Measurements from ENCODE around the gene BTNL9.

BTNL9 gene

GRCh38 chr5:181059297-181060230, 19.5 kb downstream of the BTNL9 start:
- Histone ChIP-seq H3K4me3 (no peak overlapping the region), H3K27ac (no peak overlapping the region), H3K27me3 (no peaks in the 10 kb centered on the region), H3K4me2 (no peak overlapping the region), H4K20me1 (no peaks in the 10 kb centered on the region), H3K9me3 (no peaks in the 10 kb centered on the region), H3K4me1 (peaks cover 15% of the 10 kb centered on the region), H3K9ac (no peak overlapping the region), H3K36me3 (peaks cover 22% of the 10 kb centered on the region)
- TF ChIP-seq Cebpa-rat (IDR thresholded peaks at IDR 0.05) = no peak

- Histone ChIP-seq H3K4me1 (peaks cover 15% of the 10 kb centered on the region), H3K4me2 (no peak overlapping the region), H4K20me1 (no peaks in the 10 kb centered on the region), H3K4me3 (no peak overlapping the region), H3K27ac (no peak overlapping the region), H3K36me3 (peaks cover 22% of the 10 kb centered on the region), H3K9me3 (no peaks in the 10 kb centered on the region), H3K27me3 (no peaks in the 10 kb centered on the region), H3K9ac (no peak overlapping the region)
- no peak for TF ChIP-seq Cebpa-rat (IDR thresholded peaks at IDR 0.05)
Measured at GRCh38 chr5:181060231-181060590, 20.1 kb downstream of the BTNL9 start.

GRCh38 chr5:181060924-181061323, 20.9 kb downstream of the BTNL9 start:
- H3K36me3 ChIP-seq = peaks cover 22% of the 10 kb centered on the region
- no peak overlapping the region for H3K4me3 ChIP-seq
- H4K20me1 ChIP-seq = no peaks in the 10 kb centered on the region
- no peaks in the 10 kb centered on the region for H3K27me3 ChIP-seq
- H3K27ac ChIP-seq = no peak overlapping the region
- no peak overlapping the region for H3K4me2 ChIP-seq
- no peak for TF ChIP-seq Cebpa-rat (IDR thresholded peaks at IDR 0.05)
- peaks cover 2% of the 10 kb centered on the region; the same call in 1 of the 2 replicates for H3K9me3 ChIP-seq
- H3K9ac ChIP-seq = no peak overlapping the region
- peaks cover 15% of the 10 kb centered on the region for H3K4me1 ChIP-seq

GRCh38 chr5:181061645-181062044, 21.6 kb downstream of the BTNL9 start:
- peaks cover 19% of the 10 kb centered on the region for H3K36me3 ChIP-seq
- H4K20me1 ChIP-seq = no peaks in the 10 kb centered on the region
- no peak for TF ChIP-seq Cebpa-rat (IDR thresholded peaks at IDR 0.05)
- no peak overlapping the region for H3K9ac ChIP-seq
- peaks cover 9% of the 10 kb centered on the region for H3K9me3 ChIP-seq
- H3K27me3 ChIP-seq = no peaks in the 10 kb centered on the region
- H3K4me3 ChIP-seq = no peak overlapping the region
- H3K4me2 ChIP-seq = no peak overlapping the region
- no peak overlapping the region for H3K27ac ChIP-seq
- peaks cover 19% of the 10 kb centered on the region for H3K4me1 ChIP-seq

- H3K9me3 ChIP-seq = peaks cover 12% of the 10 kb centered on the region
- H3K4me1 ChIP-seq = peaks cover 19% of the 10 kb centered on the region
- TF ChIP-seq Cebpa-rat (IDR thresholded peaks at IDR 0.05) = no peak
- H4K20me1 ChIP-seq = no peaks in the 10 kb centered on the region
- H3K36me3 ChIP-seq = peaks cover 18% of the 10 kb centered on the region
- no peak overlapping the region for H3K4me3 ChIP-seq
- H3K27ac ChIP-seq = no peak overlapping the region
- H3K9ac ChIP-seq = no peak overlapping the region
- H3K4me2 ChIP-seq = no peak overlapping the region
- no peaks in the 10 kb centered on the region for H3K27me3 ChIP-seq
Measured at GRCh38 chr5:181062631-181063030, 22.6 kb downstream of the BTNL9 start.

GRCh38 chr5:181063514-181063913, 23.4 kb downstream of the BTNL9 start:
- no peaks in the 10 kb centered on the region for H3K27me3 ChIP-seq
- no peak overlapping the region for H3K4me3 ChIP-seq
- TF ChIP-seq Cebpa-rat (IDR thresholded peaks at IDR 0.05) = no peak
- H3K4me1 ChIP-seq = peaks cover 19% of the 10 kb centered on the region
- no peak overlapping the region for H3K4me2 ChIP-seq
- H3K36me3 ChIP-seq = peaks cover 18% of the 10 kb centered on the region
- peaks cover 12% of the 10 kb centered on the region for H3K9me3 ChIP-seq
- no peaks in the 10 kb centered on the region for H4K20me1 ChIP-seq
- no peak overlapping the region for H3K9ac ChIP-seq
- no peak overlapping the region for H3K27ac ChIP-seq

GRCh38 chr5:181064987-181065386, 24.9 kb downstream of the BTNL9 start:
- H4K20me1 ChIP-seq = no peaks in the 10 kb centered on the region
- peaks cover 19% of the 10 kb centered on the region for H3K4me1 ChIP-seq
- H3K27ac ChIP-seq = no peak overlapping the region
- H3K4me2 ChIP-seq = peak overlapping the region; percentile 49
- H3K4me3 ChIP-seq = no peak overlapping the region
- H3K27me3 ChIP-seq = no peaks in the 10 kb centered on the region
- no peak overlapping the region for H3K9ac ChIP-seq
- H3K36me3 ChIP-seq = peaks cover 7% of the 10 kb centered on the region; the same call in 1 of the 2 replicates
- peaks cover 12% of the 10 kb centered on the region for H3K9me3 ChIP-seq
- TF ChIP-seq Cebpa-rat (IDR thresholded peaks at IDR 0.05) = no peak

GRCh38 chr5:181069767-181070491, 29.9 kb downstream of the BTNL9 start:
- Histone ChIP-seq H3K4me1 (peaks cover 14% of the 10 kb centered on the region), H3K27me3 (no peaks in the 10 kb centered on the region), H3K9ac (no peak overlapping the region), H3K4me3 (no peak overlapping the region), H3K36me3 (no peaks in the 10 kb centered on the region), H3K4me2 (no peak overlapping the region), H4K20me1 (no peaks in the 10 kb centered on the region), H3K9me3 (peaks cover 12% of the 10 kb centered on the region), H3K27ac (no peak overlapping the region)
- no peak for TF ChIP-seq Cebpa-rat (IDR thresholded peaks at IDR 0.05)

- TF ChIP-seq Cebpa-rat (IDR thresholded peaks at IDR 0.05) = no peak
- Histone ChIP-seq H3K9ac (no peak overlapping the region), H3K4me2 (no peak overlapping the region), H3K27ac (no peak overlapping the region), H3K4me1 (peaks cover 8% of the 10 kb centered on the region), H3K4me3 (no peak overlapping the region), H4K20me1 (no peaks in the 10 kb centered on the region), H3K9me3 (peaks cover 12% of the 10 kb centered on the region), H3K36me3 (no peaks in the 10 kb centered on the region), H3K27me3 (no peaks in the 10 kb centered on the region)
Measured at GRCh38 chr5:181070523-181070922, 30.5 kb downstream of the BTNL9 start.

- H3K36me3 ChIP-seq = no peaks in the 10 kb centered on the region
- H4K20me1 ChIP-seq = no peaks in the 10 kb centered on the region
- peaks cover 7% of the 10 kb centered on the region for H3K9me3 ChIP-seq
- no peak overlapping the region for H3K4me3 ChIP-seq
- no peaks in the 10 kb centered on the region for H3K27me3 ChIP-seq
- H3K4me2 ChIP-seq = no peak overlapping the region
- no peak overlapping the region for H3K27ac ChIP-seq
- TF ChIP-seq Cebpa-rat (IDR thresholded peaks at IDR 0.05) = no peak
- no peak overlapping the region for H3K9ac ChIP-seq
- H3K4me1 ChIP-seq = peaks cover under 1% of the 10 kb centered on the region; the same call in 1 of the 2 replicates
Measured at GRCh38 chr5:181071257-181071656, 31.2 kb downstream of the BTNL9 start.

Measured in BLaER1 (cell line).